GM19240 (cell line): ENCODE data around the gene ACSS3.

Experiments used
- DNase-seq: peaks from one replicate; pipeline ENCODE4 v3.0.0; 2011; ENCODE audit warnings: low spot score; ENCODE audit not compliant: insufficient read length

Gene ACSS3

GRCh38 chr12:81222846-81223592, 145.1 kb downstream of the ACSS3 start:
- no peak for DNase-seq

DNA sequence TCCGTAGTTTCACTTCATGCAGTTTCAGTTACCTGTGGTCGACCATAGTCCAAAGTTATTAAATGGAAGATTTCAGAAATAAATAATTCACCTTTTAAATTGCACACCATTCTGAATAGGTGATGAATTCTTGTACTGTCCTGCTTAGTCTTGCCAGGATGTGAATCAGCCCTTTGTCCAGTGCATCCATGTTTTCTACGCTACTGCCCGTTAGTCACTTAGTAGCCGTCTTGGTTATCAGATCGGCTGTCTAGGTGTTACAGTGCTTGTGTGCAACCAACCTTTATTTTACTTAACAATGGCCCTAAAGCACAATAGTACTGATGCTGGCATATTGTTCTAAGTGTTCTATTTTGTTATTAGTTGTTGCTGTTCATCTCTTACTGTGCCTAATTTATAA, 146.7 kb downstream of the ACSS3 start:
- DNase-seq, result no peak

GRCh38 chr12:81229759-81230158, 151.9 kb downstream of the ACSS3 start:
- DNase-seq, result no peak

- DNase-seq, result no peak
Measured at GRCh38 chr12:81231574-81232368, 153.9 kb downstream of the ACSS3 start.

DNA sequence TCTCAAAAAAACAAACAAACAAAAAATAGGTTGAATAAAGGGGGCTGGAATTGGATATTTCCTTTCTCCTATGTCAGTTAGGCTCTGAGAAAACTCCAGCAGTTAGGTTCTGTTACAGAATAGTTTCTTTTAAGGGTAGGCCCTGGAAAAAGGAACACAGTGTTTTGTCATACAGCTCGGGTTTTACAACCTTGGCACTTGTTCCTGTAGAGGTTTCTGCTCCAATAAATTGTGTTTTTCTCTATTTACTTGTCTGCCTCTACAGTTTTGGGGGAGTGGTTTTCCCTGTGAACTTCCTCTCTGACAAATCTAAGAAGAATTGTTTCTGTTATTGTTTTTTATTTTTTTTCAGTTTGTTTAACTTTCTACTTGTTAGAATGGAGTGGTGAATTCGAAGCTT, 167.6 kb downstream of the ACSS3 start:
- no peak for DNase-seq

DNA sequence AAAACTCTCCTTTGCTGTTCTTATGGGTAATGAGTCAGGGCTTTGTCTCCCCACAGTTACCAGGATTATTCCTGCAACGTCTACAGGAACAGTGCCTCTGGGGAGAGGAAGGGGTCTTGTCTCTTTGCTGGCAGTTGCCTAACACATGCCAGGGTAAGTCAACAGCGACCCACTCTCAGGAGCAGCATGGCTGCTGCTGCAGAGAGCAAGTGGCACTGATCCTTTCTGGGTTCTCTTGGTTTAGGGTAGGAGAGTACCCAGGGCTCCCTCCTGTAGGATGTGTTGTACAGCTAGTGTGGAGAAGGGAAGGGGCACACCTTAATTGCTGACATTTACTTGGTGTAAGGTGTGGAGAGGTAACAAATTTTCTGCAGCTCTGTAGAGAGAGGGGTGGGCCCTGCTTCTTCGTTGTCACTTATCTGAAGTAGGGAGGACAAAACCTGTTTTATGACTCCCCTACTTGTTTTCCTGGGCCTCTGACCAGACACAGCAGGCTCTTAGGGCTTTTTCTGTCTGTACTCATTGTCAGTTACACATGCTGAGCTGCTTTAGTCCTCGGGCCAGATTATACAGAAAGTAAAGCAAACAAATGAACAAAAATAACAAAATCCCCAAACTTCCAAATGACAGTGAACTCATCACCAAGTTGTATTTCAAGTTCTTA, 168.2 kb downstream of the ACSS3 start:
- no peak for DNase-seq

GRCh38 chr12:81249976-81250375, 172.1 kb downstream of the ACSS3 start:
- DNase-seq, result no peak

DNA sequence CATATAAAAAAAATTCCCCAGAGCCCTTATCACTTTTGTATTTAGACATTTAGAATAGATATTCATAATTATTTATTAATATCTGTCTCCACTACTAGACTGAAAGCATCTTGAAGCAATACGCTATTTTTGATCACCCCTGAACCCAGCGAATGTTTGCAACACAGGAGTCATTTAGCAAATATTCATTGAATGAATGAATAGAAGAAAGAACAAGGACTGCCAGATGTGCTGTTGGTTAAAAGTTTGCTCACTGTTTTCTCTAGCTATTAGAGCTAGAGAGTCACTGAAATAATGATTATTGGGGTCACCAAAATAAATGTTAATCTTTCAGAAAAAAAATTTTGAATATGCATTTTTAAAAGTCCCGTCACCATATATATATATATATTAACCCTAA, 174.3 kb downstream of the ACSS3 start:
- no peak for DNase-seq

DNA sequence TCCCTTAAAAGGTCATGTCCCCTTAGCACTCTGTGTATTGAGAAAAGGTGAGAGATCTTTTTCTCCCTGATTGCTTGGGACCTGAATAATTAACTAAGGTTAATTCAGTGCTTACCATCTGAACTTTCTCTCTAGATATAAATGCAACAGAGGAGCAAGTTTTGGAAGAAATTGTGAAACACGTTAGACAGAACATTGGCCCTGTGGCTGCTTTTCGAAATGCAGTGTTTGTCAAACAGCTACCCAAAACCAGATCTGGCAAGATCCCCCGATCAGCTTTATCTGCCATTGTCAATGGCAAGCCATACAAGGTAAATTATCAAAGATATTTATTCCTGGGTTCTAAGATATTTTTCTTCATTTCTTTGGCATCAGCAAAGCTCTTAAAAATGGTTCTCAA, 175.5 kb downstream of the ACSS3 start:
- DNase-seq, result no peak

- no peak for DNase-seq
Measured at GRCh38 chr12:81255456-81255855, 177.6 kb downstream of the ACSS3 start.

GRCh38 chr12:81255947-81256346, 178.1 kb downstream of the ACSS3 start:
- DNase-seq, result no peak

GRCh38 chr12:81257947-81258551, 180.2 kb downstream of the ACSS3 start:
- DNase-seq, result no peak

- no peak for DNase-seq
Measured at GRCh38 chr12:81259360-81259759, 181.5 kb downstream of the ACSS3 start.

GRCh38 chr12:81261508-81262207, 183.8 kb downstream of the ACSS3 start:
- no peak for DNase-seq

DNA sequence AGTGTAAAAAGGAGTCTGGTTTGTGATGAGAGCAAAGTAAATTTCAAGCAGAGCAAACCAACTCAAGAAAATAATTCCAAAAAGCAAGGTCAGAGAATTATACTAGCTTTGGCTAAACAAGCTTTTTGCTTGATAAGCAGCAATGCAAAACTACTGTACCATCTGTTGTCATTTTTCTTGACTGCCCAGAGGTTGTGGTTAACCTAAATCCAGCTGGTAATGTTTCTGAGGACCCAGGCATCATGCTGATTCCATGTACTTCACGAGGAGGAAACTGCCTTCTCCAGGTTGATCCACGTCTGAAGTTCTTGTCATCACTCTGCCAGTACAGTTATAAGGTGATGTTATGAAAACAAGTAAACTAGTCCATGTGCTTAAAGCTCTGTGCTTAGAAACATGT, 185.2 kb downstream of the ACSS3 start:
- no peak for DNase-seq

DNA sequence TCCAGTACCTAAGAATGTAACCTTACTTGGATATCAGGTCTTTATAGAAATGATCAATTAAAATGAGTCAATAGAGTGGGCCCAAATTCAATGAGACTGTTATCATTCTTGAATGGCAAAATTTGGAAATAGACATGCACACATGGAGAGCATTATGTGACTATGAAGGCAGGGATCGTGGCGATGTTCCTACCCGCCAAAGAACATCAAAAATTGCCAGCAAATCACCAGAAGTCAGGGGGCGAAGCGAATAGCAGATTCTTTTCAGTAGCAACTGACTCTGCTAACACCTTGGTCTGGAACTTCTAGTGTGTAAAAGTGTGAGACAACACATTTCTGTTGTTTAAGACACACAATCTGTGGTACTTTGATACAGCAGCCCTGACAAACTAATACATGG, 192.5 kb downstream of the ACSS3 start:
- DNase-seq, result no peak

GRCh38 chr12:81274637-81275529, 197.0 kb downstream of the ACSS3 start:
- DNase-seq, result no peak

GRCh38 chr12:81284137-81284536, 206.3 kb downstream of the ACSS3 start:
- DNase-seq, result no peak

GRCh38 chr12:81288651-81289050, 210.8 kb downstream of the ACSS3 start:
- no peak for DNase-seq
